Neural progenitor cell (in vitro differentiated cells): ENCODE results near the gene RNF225. TPM values are rescaled to one million over a fixed set of nuclear protein-coding genes. Genes with fewer than 3 reads are reported as not detected.
A peak's percentile ranks its signal among the peaks of the same experiment; 100 is the strongest.

ENCODE experiments used
- DNase-seq: peaks from one replicate; pipeline ENCODE4 v3.0.0-alpha.2; 2016; ENCODE audit warnings: low spot score
- H2AFZ ChIP-seq: fragments of 200-600 bp; sonication (generic); replicated peaks from 2 replicates; pipeline ENCODE4 v1.6.1; 2016; ENCODE audit warnings: antibody characterized with exemption
- H3F3A ChIP-seq: fragments of 200-600 bp; sonication (generic); 2 replicates; pipeline ENCODE4 v1.6.1; 2016; ENCODE audit warnings: antibody characterized with exemption, low read depth
- H3K27ac ChIP-seq: fragments of 200-600 bp; sonication (generic); 2 replicates; pipeline ENCODE4 v1.5.1; 2016; ENCODE audit warnings: mild to moderate bottlenecking
- H3K27me3 ChIP-seq: fragments of 200-600 bp; sonication (generic); 2 replicates; pipeline ENCODE4 v1.6.1; 2016; ENCODE audit warnings: mild to moderate bottlenecking, moderate library complexity
- H3K36me3 ChIP-seq: fragments of 200-600 bp; sonication (generic); 2 replicates; pipeline ENCODE4 v1.5.1; 2016
- H3K4me1 ChIP-seq: fragments of 200-600 bp; sonication (generic); 2 replicates; pipeline ENCODE4 v1.6.1; 2016; ENCODE audit warnings: mixed run types
- H3K4me2 ChIP-seq: fragments of 200-600 bp; sonication (generic); 2 replicates; pipeline ENCODE4 v1.6.1; 2016
- H3K4me3 ChIP-seq: fragments of 200-600 bp; sonication (generic); 2 replicates; pipeline ENCODE4 v1.5.1; 2016
- H3K79me2 ChIP-seq: fragments of 200-600 bp; sonication (generic); 2 replicates; pipeline ENCODE4 v1.6.1; 2016; ENCODE audit warnings: low read depth
- H3K9ac ChIP-seq: fragments of 200-600 bp; sonication (generic); 2 replicates; pipeline ENCODE4 v1.6.1; 2016
- H3K9me3 ChIP-seq: fragments of 200-600 bp; sonication (generic); 2 replicates; pipeline ENCODE4 v1.5.1; 2016; ENCODE audit warnings: low read depth
- H4K20me1 ChIP-seq: fragments of 200-600 bp; sonication (generic); 2 replicates; pipeline ENCODE4 v1.6.1; 2016; ENCODE audit warnings: low read depth
- H3K27ac Mint-ChIP-seq: 3 replicates; pipeline ENCODE4 v1.8.0; 2021; ENCODE audit warnings: mixed read lengths
- H3K27me3 Mint-ChIP-seq: 2 replicates; pipeline ENCODE4 v1.8.0; 2022; ENCODE audit warnings: low read depth, mild to moderate bottlenecking, inconsistent platforms, moderate library complexity, mixed read lengths; ENCODE audit not compliant: insufficient read depth
- H3K36me3 Mint-ChIP-seq: 3 replicates; pipeline ENCODE4 v1.8.0; 2021; ENCODE audit warnings: mixed read lengths
- H3K4me1 Mint-ChIP-seq: 3 replicates; pipeline ENCODE4 v1.8.0; 2021; ENCODE audit warnings: mixed read lengths
- H3K4me3 Mint-ChIP-seq: 3 replicates; pipeline ENCODE4 v1.8.0; 2021; ENCODE audit warnings: mild to moderate bottlenecking, moderate library complexity, mixed read lengths
- H3K9me3 Mint-ChIP-seq: 3 replicates; pipeline ENCODE4 v1.8.0; 2020; ENCODE audit warnings: mixed read lengths
- EZH2 ChIP-seq: fragments of 200-600 bp; sonication (generic); IDR thresholded peaks from 2 replicates; pipeline ENCODE4 v1.6.1; 2017; ENCODE audit warnings: antibody characterized with exemption, mild to moderate bottlenecking, moderate library complexity
- EZH2phosphoT487 ChIP-seq: fragments of 200-600 bp; sonication (generic); IDR thresholded peaks from 2 replicates; pipeline ENCODE4 v1.6.1; 2017; ENCODE audit warnings: antibody characterized with exemption
- total RNA-seq: library from RNA; depleted of rRNA; stranded (reverse); fragments of >200 nt; gene quantifications from 2 replicates; pipeline ENCODE4 v1.2.3, GENCODE V29; 2015; ENCODE audit warnings: low replicate concordance
- TF ChIP-seq, protein P1 (sequence below): fragments of 200-600 bp; sonication (generic); IDR thresholded peaks from 2 replicates; pipeline ENCODE4 v1.5.1; 2017; ENCODE audit warnings: antibody characterized with exemption, mild to moderate bottlenecking

RNF225 gene
- total RNA-seq, 1 donor from 2014 or later: not detected

DNA sequence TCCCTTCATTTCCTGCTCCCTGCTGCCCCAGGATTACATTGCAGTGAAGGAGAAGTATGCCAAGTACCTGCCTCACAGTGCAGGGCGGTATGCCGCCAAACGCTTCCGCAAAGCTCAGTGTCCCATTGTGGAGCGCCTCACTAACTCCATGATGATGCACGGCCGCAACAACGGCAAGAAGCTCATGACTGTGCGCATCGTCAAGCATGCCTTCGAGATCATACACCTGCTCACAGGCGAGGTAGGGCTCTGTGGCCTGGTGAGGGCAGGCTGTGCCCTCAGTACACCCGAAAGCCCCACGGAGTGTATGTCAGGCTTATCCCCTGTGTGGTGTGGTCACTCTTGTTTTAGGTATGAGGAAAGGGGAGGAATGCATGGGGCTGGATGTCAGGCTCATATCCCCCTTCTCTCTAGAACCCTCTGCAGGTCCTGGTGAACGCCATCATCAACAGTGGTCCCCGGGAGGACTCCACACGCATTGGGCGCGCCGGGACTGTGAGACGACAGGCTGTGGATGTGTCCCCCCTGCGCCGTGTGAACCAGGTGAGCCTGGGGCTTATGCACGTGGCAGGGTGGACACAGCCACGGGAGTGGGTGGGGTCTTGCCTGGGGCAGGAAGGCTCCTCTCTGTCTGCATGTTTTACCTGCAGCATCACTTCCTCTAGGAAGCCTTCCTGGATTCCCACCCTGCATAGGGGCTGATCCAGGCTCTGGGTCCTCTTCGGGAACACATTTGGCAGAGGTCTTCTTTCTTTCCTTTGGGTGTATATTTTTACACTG, 2.3 kb upstream of the RNF225 start:
- TF ChIP-seq EZH2phosphoT487 (no peak), EZH2 (no peak)
- TF ChIP-seq, protein P1, sequence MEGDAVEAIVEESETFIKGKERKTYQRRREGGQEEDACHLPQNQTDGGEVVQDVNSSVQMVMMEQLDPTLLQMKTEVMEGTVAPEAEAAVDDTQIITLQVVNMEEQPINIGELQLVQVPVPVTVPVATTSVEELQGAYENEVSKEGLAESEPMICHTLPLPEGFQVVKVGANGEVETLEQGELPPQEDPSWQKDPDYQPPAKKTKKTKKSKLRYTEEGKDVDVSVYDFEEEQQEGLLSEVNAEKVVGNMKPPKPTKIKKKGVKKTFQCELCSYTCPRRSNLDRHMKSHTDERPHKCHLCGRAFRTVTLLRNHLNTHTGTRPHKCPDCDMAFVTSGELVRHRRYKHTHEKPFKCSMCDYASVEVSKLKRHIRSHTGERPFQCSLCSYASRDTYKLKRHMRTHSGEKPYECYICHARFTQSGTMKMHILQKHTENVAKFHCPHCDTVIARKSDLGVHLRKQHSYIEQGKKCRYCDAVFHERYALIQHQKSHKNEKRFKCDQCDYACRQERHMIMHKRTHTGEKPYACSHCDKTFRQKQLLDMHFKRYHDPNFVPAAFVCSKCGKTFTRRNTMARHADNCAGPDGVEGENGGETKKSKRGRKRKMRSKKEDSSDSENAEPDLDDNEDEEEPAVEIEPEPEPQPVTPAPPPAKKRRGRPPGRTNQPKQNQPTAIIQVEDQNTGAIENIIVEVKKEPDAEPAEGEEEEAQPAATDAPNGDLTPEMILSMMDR: no peak
- Histone ChIP-seq H2AFZ (no peak overlapping the region), H3K4me2 (no peak overlapping the region), H3K79me2 (peaks cover 37% of the 10 kb centered on the region), H3K27ac (no peak overlapping the region), H4K20me1 (peaks cover 9% of the 10 kb centered on the region), H3K4me3 (no peak overlapping the region), H3K36me3 (no peaks in the 10 kb centered on the region), H3F3A (peaks cover 31% of the 10 kb centered on the region), H3K9ac (no peak overlapping the region), H3K4me1 (peaks cover 3% of the 10 kb centered on the region), H3K9me3 (no peaks in the 10 kb centered on the region), H3K27me3 (peaks cover 23% of the 10 kb centered on the region)
- peaks cover 5% of the 10 kb centered on the region for H3K27me3 Mint-ChIP-seq
- H3K9me3 Mint-ChIP-seq: no peaks in the 10 kb centered on the region
- H3K4me1 Mint-ChIP-seq: peaks cover 14% of the 10 kb centered on the region
- peaks cover 33% of the 10 kb centered on the region for H3K36me3 Mint-ChIP-seq
- peak overlapping the region; percentile 41 for H3K4me3 Mint-ChIP-seq
- H3K27ac Mint-ChIP-seq: no peak overlapping the region
- no peak for DNase-seq

DNA sequence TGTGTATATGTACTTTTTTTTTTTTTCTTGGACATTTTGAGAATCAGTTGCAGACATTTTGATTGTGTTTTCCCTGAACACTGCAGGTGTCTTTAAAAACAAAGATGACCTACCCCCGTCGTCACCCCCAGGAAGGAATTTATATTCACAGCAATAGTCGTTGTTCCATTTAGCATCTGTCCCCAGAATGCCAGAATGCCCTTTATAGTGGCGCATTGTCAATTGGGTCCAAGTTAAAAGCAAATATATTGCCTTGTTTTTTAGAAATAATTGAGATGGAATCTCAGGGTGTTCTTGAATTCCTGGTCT, 1.8 kb upstream of the RNF225 start:
- H3K27me3 Mint-ChIP-seq: peaks cover 5% of the 10 kb centered on the region
- H3K4me3 Mint-ChIP-seq: no peak overlapping the region
- peaks cover 11% of the 10 kb centered on the region for H3K4me1 Mint-ChIP-seq
- peaks cover 32% of the 10 kb centered on the region for H3K79me2 ChIP-seq
- no peak overlapping the region for H3K27ac ChIP-seq
- peaks cover 7% of the 10 kb centered on the region for H4K20me1 ChIP-seq
- TF ChIP-seq EZH2 (no peak), EZH2phosphoT487 (no peak)
- TF ChIP-seq, protein P1: no peak
- H3F3A ChIP-seq: peaks cover 33% of the 10 kb centered on the region
- H2AFZ ChIP-seq: no peak overlapping the region
- H3K4me3 ChIP-seq: no peak overlapping the region
- H3K4me2 ChIP-seq: no peak overlapping the region
- no peaks in the 10 kb centered on the region for H3K9me3 Mint-ChIP-seq
- H3K9ac ChIP-seq: no peak overlapping the region
- H3K27ac Mint-ChIP-seq: no peak overlapping the region
- peaks cover 33% of the 10 kb centered on the region for H3K36me3 Mint-ChIP-seq
- no peaks in the 10 kb centered on the region for H3K4me1 ChIP-seq
- H3K36me3 ChIP-seq: no peaks in the 10 kb centered on the region
- DNase-seq: no peak
- peaks cover 23% of the 10 kb centered on the region for H3K27me3 ChIP-seq
- H3K9me3 ChIP-seq: no peaks in the 10 kb centered on the region

DNA sequence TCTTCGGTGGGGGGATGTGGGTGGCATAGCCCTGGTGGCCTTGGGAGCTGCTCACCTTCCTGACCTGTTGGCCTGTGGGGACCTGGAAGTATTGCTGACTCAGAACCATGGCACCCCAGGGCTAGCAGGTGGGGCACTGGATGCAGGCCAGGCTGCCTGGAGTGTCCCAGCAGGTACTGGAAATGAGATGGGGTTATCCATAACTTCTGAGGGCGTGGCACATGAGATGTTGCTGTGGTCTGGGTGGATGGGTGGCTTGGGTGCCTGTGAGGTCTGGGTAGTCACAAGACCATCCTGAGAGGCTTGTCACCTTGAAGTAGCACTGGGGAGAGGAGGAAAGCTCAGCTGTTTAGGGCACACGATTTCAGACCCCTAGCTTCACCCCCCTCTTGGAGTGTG, 636 bp upstream of the RNF225 start:
- Histone ChIP-seq H3K36me3 (no peaks in the 10 kb centered on the region), H3K27me3 (peaks cover 23% of the 10 kb centered on the region), H3K27ac (no peak overlapping the region), H3K79me2 (peaks cover 20% of the 10 kb centered on the region), H3K4me1 (no peaks in the 10 kb centered on the region), H3K4me3 (no peak overlapping the region), H2AFZ (no peak overlapping the region), H3K9ac (no peak overlapping the region), H3K9me3 (no peaks in the 10 kb centered on the region), H3K4me2 (no peak overlapping the region), H4K20me1 (peaks cover 7% of the 10 kb centered on the region), H3F3A (peaks cover 29% of the 10 kb centered on the region)
- Mint-ChIP-seq H3K36me3 (peaks cover 31% of the 10 kb centered on the region), H3K27ac (peak overlapping the region; percentile 63), H3K27me3 (peaks cover 2% of the 10 kb centered on the region), H3K9me3 (no peaks in the 10 kb centered on the region), H3K4me1 (peaks cover 11% of the 10 kb centered on the region), H3K4me3 (peak overlapping the region; percentile 31)
- TF ChIP-seq EZH2: no peak
- TF ChIP-seq, protein P1: no peak
- TF ChIP-seq EZH2phosphoT487: no peak
- no peak for DNase-seq
